LoVo (cell line): ENCODE measurements around the gene CMTR1.

Experiments used
- DNase-seq: peaks from one replicate; pipeline ENCODE4 v3.0.0-alpha.2; 2016; ENCODE audit warnings: low spot score

CMTR1 gene

GRCh38 chr6:37512400-37513011, 79.5 kb downstream of the CMTR1 start:
- DNase-seq = no peak

- DNase-seq = no peak
These were observed 80.1 kb downstream of the CMTR1 start for GRCh38 chr6:37513155-37513554.

DNA sequence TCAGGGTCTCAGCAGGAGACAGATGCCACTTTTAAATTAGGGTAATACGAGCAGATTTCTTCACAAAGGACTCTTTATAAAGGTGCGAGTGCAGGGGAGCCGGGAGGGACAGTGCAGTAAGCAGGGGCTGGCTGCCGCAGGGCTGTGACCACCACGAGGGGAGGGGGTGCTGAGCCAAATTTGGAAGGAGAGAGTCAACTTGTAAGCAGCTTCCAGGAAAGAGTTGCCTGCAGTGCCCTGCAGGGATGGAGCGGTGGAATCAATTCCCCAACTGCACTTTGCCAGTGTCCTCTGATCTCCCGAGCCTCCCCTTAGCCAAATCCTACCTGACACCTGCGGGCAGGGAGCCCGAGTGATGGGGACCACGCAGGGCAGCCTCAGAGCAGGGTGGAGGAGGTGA, 80.6 kb downstream of the CMTR1 start:
- no peak for DNase-seq

DNA sequence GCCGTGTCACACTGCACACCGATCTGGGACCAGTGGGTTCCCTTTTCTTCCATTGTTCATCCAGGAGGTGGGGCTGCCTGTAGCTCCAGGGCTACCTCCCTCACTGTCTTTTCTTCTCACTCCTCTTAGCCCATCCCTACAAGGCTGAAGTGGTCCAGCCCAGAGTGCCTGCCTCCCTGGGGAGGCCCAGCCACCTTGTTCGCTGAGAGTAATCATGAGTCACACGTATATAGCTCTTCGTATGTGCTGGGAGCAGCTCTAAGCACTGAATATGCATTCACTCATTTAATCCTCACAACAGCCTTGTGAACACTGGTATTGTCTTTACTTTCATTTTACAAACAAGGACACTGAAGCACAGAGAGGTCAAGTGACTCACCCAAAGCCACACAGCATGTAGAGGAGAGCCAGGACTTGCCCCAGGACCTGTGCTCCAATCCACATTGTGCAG, 81.3 kb downstream of the CMTR1 start:
- DNase-seq = no peak

- DNase-seq = no peak
These were observed 81.8 kb downstream of the CMTR1 start for GRCh38 chr6:37514837-37515236.

GRCh38 chr6:37515712-37516075, 82.7 kb downstream of the CMTR1 start:
- DNase-seq = no peak

- DNase-seq = no peak
These were observed 83.3 kb downstream of the CMTR1 start for GRCh38 chr6:37516076-37516919.

DNA sequence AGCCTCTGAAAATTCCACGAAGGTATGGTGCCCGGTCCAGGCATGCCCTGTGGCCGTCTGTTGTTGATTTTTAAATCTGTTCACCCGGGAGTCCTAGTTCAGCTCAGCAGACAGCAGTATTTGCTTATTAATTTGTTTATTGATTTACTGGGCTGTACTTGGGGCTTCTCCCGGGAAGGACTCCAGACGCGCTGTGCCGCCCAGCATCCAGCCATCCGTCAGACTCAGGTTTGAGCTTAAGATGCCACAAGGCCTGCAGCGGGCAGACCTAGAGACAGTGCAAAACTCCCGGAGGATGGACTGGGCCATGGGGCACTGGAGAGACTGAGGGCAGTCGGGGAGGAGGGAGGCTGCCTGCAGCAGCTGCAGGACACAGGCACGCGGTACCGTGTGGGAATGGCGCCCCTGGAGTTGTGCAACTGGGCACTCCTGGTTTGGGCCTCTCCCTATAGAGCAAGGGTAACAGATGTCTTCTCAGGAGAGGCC, 83.9 kb downstream of the CMTR1 start:
- DNase-seq = no peak

GRCh38 chr6:37517411-37517812, 84.4 kb downstream of the CMTR1 start:
- no peak for DNase-seq

GRCh38 chr6:37518116-37518515, 85.1 kb downstream of the CMTR1 start:
- no peak for DNase-seq

DNA sequence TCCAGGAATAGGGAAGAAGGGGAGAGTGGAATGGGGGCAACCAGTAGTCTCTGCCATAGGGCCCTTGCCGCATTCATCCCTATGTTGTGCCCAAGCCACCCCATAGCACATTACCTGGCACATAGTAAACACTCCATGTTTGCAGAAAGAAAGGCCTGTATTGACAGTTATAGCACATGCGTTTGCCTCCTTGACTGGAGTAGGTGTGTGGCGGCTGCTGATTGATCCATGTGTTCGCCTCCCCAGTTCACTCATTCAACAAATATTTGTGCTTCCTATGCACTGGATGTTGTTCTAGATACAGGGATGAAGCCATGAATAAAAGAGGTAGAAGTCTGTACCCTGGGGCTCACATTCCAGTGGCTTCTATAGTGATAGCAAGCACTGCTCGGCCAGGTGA, 86.4 kb downstream of the CMTR1 start:
- no peak for DNase-seq

GRCh38 chr6:37520926-37521325, 87.9 kb downstream of the CMTR1 start:
- DNase-seq = no peak

GRCh38 chr6:37521674-37522073, 88.7 kb downstream of the CMTR1 start:
- DNase-seq = no peak

GRCh38 chr6:37522836-37523235, 89.8 kb downstream of the CMTR1 start:
- DNase-seq = no peak

DNA sequence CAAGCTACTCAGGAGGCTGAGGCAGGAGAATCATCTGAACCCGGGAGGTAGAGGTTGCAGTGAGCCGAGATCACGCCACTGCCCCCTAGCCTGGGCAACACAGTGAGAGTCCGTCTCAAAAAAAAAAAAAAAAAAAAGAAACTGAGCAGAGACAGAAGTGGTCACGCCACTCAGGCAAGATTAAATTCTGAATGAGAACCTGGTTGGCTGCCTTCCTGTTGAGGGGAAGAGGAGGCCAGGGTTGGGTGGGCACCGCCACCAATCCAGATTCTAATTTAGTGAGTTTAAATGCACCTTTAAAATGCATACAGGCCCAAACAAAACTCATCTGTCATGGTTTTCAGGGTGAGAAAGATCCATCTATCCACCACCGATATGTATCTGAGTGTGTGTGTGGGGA, 90.4 kb downstream of the CMTR1 start:
- DNase-seq = no peak

GRCh38 chr6:37524025-37524969, 91.3 kb downstream of the CMTR1 start:
- no peak for DNase-seq

GRCh38 chr6:37524970-37525318, 91.9 kb downstream of the CMTR1 start:
- no peak for DNase-seq

GRCh38 chr6:37525460-37526357, 92.7 kb downstream of the CMTR1 start:
- DNase-seq = no peak

DNA sequence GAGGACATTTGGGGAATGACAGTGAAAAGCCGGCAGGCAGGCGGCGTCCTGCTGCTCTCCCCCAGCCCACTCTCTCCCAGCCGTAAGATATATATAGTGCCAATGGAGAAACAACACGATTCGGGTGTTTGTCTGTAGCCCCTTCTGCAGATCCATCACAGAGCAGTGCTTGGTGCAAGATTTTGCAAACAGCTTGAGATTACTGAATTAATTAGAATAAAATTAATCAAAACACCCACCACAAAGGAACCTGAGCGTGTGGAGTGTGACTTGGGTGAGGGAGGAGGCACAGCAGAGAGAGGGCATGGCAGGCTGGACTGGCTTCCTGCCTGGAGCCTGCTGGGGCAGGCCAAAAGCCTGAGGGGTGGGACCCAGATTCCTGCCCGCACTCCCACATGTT, 95.5 kb downstream of the CMTR1 start:
- DNase-seq = no peak

DNA sequence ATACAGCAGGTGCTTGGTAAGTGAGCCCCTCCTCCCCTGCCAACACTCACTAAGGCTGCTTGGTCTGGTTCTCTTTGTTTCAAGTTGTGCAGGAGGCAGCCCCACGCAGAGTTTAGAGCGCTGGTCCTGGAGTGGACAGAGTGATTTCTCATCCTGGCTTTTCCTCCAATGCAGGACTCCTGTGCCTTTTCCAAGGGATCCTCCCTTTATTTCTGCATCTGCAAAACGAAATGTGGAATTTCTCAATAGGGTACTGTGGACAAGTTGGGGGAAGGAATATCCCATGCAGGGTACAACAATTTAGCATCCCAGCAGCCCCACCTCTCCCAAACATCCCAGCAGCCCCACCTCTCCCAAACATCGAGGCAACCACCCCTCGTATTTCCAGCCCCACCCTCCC, 97.3 kb downstream of the CMTR1 start:
- no peak for DNase-seq

GRCh38 chr6:37531026-37531425, 98.0 kb downstream of the CMTR1 start:
- peak; percentile 8 for DNase-seq
